Stimulated activated CD4-positive, alpha-beta T cell treated with anti-CD3 and anti-CD28 coated beads, Interleukin-1b, Interleukin-23, amount 100 ng/mL, for 24 hours (primary cell): Measurements from ENCODE around the gene MOV10L1.
A peak's percentile ranks its signal among the peaks of the same experiment; 100 is the strongest.
"Not testable (repeated sequence)": the region's sequence is repeated elsewhere in the genome, so short reads cannot be mapped to it uniquely, and the experiment has no call there.

ENCODE experiments used
- DNase-seq, 4 experiments: peaks; one replicate each; pipeline ENCODE4 v3.0.0-alpha.2; 2020; ENCODE audit warnings: low read depth in 4 of 4, low spot score in 1 of 4

MOV10L1 gene

DNA sequence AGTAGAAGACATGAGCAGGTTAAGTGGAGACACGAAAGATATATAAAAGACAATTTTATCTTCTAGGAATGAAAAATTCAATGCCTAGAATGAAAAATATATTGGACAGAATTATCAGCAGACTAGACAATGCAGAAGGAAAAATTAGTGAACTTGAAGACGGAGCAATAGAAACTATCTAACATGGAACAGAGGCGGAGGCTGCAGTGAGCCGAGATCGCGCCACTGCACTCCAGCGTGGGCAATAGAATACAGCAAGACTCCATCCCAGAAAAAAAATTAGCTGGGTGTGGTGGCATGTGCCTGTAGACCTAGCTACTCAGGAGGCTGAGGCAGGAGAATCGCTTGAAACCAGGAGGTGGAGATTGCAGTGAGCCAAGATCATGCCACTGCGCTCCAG, 47.5 kb downstream of the MOV10L1 start:
- not testable (repeated sequence) for DNase-seq

GRCh38 chr22:50138041-50138440, 48.2 kb downstream of the MOV10L1 start:
- DNase-seq, result no peak

DNA sequence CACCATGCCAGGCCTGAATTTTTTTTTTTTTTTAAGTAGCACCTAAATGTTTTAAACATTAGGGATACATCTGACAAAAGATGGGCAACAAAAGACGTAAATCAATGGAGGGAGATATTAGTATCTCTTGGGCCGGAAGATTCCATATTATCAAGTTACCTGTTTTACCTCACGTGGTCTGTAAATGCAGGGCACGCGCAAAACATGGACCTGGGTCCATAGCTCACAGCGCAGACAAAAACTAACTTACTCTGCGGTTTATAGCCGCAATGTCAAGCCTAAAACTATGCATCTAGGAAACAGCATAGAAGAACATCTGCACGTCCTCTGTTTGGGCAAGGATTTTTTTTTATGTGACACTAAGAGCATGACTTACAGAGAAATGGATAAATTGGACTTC, 49.2 kb downstream of the MOV10L1 start:
- no peak for DNase-seq

DNA sequence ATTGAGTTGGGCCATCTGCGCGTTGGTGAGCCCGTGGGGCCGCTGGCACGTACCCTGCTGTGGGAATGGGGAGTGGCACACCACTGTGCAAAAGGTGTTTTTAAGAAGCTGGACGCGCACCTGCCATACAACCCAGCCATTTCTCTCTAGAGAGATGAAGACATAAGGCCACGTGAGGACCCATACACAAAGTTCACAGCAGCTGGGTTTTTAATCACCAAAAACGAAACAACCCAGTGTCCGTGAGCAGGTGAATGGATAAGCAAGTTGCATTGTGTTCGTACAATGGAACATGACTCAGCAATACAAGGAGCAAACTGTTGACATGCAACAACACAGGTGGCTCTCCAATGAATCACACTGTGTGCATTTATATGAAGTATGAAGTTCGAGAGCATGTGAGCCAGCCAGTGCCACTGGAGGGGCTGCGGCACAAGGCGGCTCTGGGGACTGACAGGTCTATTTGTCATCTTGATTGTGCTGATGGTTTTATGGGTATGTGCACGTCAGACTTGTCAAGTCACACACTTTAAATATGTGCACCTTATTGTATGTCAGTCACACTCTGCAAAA, 50.1 kb downstream of the MOV10L1 start:
- no peak for DNase-seq

- no peak for DNase-seq
Observed at GRCh38 chr22:50140615-50141014, 50.8 kb downstream of the MOV10L1 start.

DNA sequence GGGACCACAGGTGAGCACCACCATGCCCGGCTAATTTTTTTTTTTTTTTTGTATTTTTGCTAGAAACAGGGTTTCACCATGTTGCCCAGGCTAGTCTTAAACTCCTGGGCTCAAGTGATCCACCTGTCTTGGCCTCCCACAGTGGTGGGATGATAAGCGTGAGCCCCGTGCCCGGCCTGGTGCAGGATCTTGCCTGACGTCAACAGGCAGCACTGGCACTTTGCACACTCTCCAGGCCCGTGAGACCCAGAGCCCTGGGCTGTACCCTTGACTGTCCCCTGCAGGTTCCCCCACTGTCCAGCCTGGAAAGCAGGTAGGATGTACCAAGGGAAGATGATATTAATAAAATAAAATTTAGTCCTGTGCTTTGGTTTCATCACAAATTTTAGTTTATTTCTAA, 51.7 kb downstream of the MOV10L1 start:
- DNase-seq, result no peak

- DNase-seq, result no peak
Observed at GRCh38 chr22:50141891-50142363, 52.1 kb downstream of the MOV10L1 start.

- DNase-seq, result no peak
Observed at GRCh38 chr22:50143096-50143495, 53.3 kb downstream of the MOV10L1 start.

DNA sequence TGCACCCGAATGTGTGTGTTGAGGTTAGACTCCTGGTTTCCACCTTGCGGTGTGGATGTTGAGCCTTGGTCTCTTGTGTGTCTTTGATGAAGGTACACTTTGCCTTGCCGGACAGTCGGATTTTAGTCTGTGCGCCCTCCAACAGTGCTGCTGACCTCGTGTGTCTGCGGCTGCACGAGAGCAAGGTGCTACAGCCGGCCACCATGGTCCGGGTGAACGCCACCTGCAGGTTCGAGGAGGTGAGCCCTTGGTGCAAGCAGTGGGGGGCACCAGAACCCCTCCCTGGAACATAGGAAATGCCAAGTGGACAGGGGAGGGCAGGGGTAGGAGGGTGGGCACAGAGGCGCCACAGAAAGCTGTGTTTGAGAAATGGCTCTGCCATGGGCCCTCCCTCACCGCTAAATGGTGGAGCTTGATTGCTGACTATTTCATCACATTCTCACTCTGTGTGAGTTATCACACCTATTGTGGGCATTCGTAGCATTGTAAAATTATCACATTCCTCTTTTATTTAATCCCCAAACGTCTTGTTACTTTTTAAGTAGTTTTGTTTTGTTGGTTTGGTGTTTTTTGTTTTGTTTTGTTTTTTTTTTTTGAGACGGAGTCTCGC, 54.3 kb downstream of the MOV10L1 start:
- no peak for DNase-seq

- DNase-seq, result no peak
Observed at GRCh38 chr22:50145721-50146438, 56.1 kb downstream of the MOV10L1 start.

DNA sequence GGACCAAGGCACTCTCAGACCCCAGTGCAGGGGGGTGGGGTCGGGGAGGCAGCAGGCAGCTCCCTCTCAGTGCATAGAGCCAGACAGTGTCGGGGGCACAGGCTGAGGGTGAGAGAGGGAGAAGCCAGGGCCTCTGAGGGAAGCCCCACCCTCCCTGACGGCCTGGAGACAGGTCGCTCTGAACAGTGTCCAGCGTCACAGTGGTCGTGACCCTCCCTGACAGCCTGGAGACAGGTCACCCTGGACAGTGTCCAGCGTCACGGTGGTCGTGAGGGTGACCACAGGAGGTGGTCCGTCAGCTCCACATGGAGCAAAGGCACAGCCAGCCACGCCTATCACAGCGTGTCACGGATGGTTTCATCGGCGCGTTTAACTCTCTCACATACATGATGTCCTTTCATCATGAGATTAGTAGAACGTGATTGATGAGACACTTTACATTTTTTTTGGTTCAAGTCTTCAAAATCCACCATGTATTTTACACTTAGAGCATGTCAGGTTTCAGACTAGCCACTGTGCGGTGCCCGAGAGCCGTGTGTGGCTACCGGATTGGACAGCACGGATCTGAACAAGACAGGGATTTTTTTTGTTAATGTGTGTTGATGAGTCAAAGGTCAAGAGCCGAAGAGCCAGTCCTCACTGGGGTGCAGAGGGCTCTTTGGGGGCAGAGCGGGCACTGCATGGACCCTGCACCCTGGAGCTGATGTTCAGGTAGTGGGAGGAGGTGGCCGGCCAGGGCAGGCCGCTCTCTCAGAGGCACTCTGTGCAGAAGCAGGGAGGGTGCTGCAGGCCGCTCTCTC, 56.8 kb downstream of the MOV10L1 start:
- no peak for DNase-seq

DNA sequence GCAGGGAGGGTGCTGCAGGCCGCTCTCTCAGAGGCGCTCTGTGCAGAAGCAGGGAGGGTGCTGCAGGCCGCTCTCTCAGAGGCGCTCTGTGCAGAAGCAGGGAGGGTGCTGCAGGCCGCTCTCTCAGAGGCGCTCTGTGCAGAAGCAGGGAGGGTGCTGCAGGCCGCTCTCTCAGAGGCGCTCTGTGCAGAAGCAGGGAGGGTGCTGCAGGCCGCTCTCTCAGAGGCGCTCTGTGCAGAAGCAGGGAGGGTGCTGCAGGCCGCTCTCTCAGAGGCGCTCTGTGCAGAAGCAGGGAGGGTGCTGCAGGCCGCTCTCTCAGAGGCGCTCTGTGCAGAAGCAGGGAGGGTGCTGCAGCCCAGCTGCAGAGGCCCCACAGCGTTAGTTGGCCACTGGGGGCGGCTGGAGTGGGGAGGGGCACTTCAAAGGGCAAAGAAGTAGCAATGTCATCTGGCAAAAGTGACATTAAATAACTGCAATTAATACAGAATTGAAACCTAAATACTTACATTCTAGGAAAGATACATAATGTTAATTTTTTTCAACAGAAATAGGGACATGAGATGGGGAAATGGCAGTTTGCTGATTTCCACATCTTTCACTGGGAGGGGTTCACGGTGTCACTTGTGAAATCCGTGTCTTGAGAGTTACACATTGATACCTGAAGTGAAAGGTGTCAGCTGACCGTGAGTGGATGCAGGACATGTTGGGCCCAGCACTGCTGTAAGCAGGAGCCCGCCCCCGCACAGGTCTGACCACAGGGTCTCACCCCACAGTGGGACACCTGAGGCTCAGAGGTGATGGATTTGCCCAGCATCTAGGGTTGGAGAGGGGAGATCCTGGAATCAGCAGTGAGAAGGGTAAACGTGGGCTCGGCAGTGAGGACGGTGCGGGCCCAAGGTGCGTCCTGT, 57.7 kb downstream of the MOV10L1 start:
- DNase-seq, result not testable (repeated sequence)

DNA sequence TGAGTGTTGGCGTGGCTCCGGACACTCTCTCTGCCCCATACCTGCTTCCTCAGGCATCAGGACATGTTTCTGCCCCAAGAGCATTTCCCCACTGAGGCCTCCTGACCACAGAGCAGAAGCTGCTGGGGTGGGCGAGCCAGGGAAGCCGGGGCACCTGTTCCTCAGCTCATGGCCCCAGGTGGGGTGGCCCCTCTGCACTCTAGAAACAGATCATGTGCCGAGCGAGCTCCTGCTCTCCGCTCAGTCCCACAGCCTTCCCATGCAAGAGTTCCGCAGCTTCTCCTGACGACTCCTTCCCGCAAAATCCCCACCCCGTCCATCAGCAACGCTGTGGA, 58.3 kb downstream of the MOV10L1 start:
- no peak for DNase-seq

DNA sequence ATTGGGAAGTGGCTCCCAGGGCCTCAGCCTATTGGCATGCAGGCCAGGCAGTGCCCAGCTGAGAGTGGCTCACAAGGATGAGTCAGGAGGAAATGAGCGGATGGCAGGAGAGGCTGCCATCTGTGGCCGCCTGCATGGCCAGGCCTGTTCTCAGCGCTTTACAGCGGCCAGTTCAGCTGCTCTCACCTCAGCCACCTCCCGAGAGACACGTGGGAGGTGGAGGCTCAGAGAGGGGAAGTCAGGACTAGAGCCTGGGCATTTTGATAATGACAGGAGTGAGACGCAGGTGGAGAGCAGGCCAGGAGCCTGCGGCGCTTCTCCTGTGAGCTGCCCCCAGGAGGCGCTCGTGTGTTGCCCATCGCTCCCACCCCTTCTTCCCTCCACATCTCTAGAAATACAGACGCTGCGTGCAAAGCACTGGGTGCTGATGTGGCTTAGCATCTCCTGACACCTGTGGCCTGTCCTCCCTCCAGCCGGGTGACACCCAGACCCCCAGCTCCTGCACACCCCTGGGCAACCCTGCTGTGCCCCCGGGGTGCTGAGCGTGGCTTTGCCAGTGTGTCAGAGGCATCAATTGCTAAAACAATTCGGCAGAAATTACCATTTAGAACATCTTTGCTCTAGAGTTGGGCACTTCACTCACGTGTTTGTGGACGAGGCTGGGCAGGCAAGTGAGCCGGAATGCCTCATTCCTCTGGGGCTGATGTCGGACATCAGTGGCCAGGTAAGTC, 59.4 kb downstream of the MOV10L1 start:
- DNase-seq, result peak; percentile 29 to 68 (median 57)

- DNase-seq, result no peak
Observed at GRCh38 chr22:50150161-50151129, 60.6 kb downstream of the MOV10L1 start.

DNA sequence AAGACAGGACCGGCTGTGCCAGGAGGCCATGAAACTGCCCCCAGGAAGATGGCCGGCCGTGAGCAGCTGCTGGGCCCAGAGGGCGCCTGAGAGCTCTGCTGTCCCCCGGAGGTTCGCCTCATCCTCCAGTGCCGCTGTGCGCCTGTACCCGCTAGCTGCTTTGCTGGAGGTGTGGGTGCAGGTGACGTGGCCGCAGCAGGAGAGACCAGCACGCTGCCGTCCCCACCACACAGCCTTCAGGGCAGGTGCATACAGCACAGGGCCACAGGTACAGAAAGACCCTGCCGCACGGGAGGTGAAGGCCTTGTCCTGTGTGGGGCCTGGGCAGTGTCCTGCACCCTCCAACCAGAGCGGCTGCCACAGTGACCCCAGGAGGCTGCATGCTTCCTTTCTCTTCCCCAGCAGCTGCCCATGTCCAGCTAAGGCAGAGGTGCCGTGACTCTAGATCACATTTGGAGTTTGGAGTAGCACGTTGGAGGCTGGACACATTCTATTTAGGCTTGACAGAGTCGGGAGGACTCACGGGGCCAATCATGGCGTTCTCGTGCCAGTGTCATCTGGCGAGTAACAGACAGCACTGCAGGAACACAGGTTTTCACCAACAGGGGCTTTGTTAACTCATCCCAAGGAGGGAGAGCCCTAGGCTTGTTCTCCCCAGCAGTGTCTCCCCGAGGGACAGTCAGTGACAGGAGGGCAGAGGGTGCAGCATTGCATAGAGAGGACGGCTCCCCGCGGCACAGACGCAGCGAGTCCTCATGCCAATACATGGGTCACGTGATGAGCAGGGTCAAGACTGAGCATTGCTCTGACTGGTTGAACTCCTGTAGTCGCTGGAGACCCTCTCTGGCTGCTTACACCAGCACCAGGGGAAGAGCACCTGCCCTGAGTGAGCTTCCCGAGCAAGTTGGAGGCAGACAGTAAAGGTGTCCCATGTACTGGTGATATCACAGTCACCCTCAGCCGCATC, 62.0 kb downstream of the MOV10L1 start:
- DNase-seq, result no peak

GRCh38 chr22:50153056-50153755, 63.4 kb downstream of the MOV10L1 start:
- DNase-seq, result no peak
